A549 (cell line): ENCODE data around the gene ZNF143.

Experiments used
- BHLHE40 ChIP-seq: IDR thresholded peaks from 2 replicates; pipeline ENCODE4 v1.6.1; 2012; ENCODE audit warnings: low read depth, low read length, inconsistent platforms
- JUNB ChIP-seq: fragments of >200 bp; sonication (Bioruptor Twin); formaldehyde crosslinking; IDR thresholded peaks from 2 replicates; pipeline ENCODE4 v1.6.1; 2016
- MAFK ChIP-seq: fragments of 450-650 bp; IDR thresholded peaks from 2 replicates; pipeline ENCODE4 v1.6.1; 2014; ENCODE audit not compliant: partially characterized antibody
- RFX5 ChIP-seq: fragments of 450-650 bp; IDR thresholded peaks from 2 replicates; pipeline ENCODE4 v1.7.1; 2014; ENCODE audit warnings: antibody characterized with exemption, mild to moderate bottlenecking, moderate library complexity
- ZNF302 ChIP-seq: fragments of 250-450 bp; sonication (Bioruptor Pico); IDR thresholded peaks from 2 replicates; pipeline ENCODE4 v1.9.0; 2021; ENCODE audit warnings: inconsistent platforms, mild to moderate bottlenecking, moderate library complexity
- TF ChIP-seq, protein P1 (sequence below): fragments of 450-650 bp; IDR thresholded peaks from 2 replicates; pipeline ENCODE4 v1.6.1; 2014; ENCODE audit warnings: antibody characterized with exemption
- TF ChIP-seq, protein P2 (sequence below): fragments of >200 bp; sonication (Bioruptor Twin); formaldehyde crosslinking; IDR thresholded peaks from 3 replicates; pipeline ENCODE4 v1.5.1; 2016
- TF ChIP-seq, protein P3 (sequence below): fragments of 200-600 bp; sonication (generic); IDR thresholded peaks from 2 replicates; pipeline ENCODE4 v1.6.1; 2016; ENCODE audit warnings: antibody characterized with exemption, mild to moderate bottlenecking, moderate library complexity

DNA sequence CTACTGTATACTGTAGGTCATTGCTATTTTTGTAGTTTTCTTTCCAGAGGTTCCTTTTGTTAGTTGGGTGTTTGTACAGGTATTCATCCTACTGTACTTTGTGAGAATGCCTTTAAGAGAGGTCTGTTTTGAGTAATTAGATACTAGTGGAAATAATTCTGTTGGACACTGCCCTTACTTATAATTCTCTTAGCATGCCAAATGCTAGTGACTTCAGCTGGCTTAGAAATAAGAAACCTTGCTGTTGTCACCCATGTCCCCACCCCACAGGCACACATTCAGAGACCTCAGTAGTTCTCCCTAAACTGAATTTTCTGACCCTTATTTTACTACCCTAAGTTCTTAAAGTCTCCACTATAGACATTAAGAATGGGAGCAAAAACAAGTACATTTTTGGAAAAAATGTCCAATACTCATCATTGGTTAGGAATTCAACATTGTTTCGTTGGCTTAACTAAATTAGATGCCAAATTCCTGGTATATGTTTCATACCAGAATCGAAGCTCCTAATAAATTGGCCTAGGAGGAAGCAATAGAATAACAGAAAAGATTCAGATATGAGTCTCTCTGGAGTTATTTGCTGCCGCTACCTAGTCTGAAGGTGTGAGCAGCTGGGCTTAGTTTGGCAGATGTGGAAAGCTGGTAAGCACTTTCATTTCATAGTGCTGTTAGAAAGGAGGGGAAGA, 28.4 kb downstream of the ZNF143 start:
- TF ChIP-seq, protein P1, sequence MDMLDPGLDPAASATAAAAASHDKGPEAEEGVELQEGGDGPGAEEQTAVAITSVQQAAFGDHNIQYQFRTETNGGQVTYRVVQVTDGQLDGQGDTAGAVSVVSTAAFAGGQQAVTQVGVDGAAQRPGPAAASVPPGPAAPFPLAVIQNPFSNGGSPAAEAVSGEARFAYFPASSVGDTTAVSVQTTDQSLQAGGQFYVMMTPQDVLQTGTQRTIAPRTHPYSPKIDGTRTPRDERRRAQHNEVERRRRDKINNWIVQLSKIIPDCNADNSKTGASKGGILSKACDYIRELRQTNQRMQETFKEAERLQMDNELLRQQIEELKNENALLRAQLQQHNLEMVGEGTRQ, result no peak
- TF ChIP-seq ZNF302 (CRISPR knock-in tag), result no peak
- TF ChIP-seq, protein P2, sequence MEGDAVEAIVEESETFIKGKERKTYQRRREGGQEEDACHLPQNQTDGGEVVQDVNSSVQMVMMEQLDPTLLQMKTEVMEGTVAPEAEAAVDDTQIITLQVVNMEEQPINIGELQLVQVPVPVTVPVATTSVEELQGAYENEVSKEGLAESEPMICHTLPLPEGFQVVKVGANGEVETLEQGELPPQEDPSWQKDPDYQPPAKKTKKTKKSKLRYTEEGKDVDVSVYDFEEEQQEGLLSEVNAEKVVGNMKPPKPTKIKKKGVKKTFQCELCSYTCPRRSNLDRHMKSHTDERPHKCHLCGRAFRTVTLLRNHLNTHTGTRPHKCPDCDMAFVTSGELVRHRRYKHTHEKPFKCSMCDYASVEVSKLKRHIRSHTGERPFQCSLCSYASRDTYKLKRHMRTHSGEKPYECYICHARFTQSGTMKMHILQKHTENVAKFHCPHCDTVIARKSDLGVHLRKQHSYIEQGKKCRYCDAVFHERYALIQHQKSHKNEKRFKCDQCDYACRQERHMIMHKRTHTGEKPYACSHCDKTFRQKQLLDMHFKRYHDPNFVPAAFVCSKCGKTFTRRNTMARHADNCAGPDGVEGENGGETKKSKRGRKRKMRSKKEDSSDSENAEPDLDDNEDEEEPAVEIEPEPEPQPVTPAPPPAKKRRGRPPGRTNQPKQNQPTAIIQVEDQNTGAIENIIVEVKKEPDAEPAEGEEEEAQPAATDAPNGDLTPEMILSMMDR, result no peak
- TF ChIP-seq JUNB, result no peak
- TF ChIP-seq, protein P3, sequence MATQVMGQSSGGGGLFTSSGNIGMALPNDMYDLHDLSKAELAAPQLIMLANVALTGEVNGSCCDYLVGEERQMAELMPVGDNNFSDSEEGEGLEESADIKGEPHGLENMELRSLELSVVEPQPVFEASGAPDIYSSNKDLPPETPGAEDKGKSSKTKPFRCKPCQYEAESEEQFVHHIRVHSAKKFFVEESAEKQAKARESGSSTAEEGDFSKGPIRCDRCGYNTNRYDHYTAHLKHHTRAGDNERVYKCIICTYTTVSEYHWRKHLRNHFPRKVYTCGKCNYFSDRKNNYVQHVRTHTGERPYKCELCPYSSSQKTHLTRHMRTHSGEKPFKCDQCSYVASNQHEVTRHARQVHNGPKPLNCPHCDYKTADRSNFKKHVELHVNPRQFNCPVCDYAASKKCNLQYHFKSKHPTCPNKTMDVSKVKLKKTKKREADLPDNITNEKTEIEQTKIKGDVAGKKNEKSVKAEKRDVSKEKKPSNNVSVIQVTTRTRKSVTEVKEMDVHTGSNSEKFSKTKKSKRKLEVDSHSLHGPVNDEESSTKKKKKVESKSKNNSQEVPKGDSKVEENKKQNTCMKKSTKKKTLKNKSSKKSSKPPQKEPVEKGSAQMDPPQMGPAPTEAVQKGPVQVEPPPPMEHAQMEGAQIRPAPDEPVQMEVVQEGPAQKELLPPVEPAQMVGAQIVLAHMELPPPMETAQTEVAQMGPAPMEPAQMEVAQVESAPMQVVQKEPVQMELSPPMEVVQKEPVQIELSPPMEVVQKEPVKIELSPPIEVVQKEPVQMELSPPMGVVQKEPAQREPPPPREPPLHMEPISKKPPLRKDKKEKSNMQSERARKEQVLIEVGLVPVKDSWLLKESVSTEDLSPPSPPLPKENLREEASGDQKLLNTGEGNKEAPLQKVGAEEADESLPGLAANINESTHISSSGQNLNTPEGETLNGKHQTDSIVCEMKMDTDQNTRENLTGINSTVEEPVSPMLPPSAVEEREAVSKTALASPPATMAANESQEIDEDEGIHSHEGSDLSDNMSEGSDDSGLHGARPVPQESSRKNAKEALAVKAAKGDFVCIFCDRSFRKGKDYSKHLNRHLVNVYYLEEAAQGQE, result no peak
- TF ChIP-seq BHLHE40, result no peak
- no peak for TF ChIP-seq RFX5
- TF ChIP-seq MAFK, result no peak
